C1 segment of cervical spinal cord (tissue), 14 donors: ENCODE results near the gene CHCHD1.
A peak's percentile ranks its signal among the peaks of the same experiment; 100 is the strongest.
"Not testable (repeated sequence)": the region's sequence is repeated elsewhere in the genome, so short reads cannot be mapped to it uniquely, and the experiment has no call there.

Experiments used
- DNase-seq, 14 donors: peaks; one replicate each; lab custom pipeline; 2025; lab: John Stamatoyannopoulos, UW

The CHCHD1 gene

GRCh38 chr10:73810735-73811465 is 29.1 kb downstream of the CHCHD1 start:
- DNase-seq, result peak in 2 of 14 donors; percentile 53 to 65

GRCh38 chr10:73812657-73813056 is 30.8 kb downstream of the CHCHD1 start:
- peak in 1 of 14 donors; percentile 18 for DNase-seq

- no peak for DNase-seq
These were observed 31.5 kb downstream of the CHCHD1 start for GRCh38 chr10:73813333-73813732.

GRCh38 chr10:73814276-73814895 is 32.5 kb downstream of the CHCHD1 start:
- DNase-seq, result no peak

GRCh38 chr10:73814896-73815718 is 33.3 kb downstream of the CHCHD1 start:
- no peak for DNase-seq

- DNase-seq, result no peak
These were observed 33.8 kb downstream of the CHCHD1 start for GRCh38 chr10:73815719-73816030.

- DNase-seq, result no peak
These were observed 35.3 kb downstream of the CHCHD1 start for GRCh38 chr10:73816917-73817729.

- DNase-seq, result no peak
These were observed 36.0 kb downstream of the CHCHD1 start for GRCh38 chr10:73817826-73818225.

- no peak for DNase-seq
These were observed 36.6 kb downstream of the CHCHD1 start for GRCh38 chr10:73818402-73818801.

- DNase-seq, result no peak
These were observed 37.2 kb downstream of the CHCHD1 start for GRCh38 chr10:73819081-73819480.

- DNase-seq, result no peak
These were observed 37.8 kb downstream of the CHCHD1 start for GRCh38 chr10:73819513-73820093.

- no peak for DNase-seq
These were observed 41.5 kb downstream of the CHCHD1 start for GRCh38 chr10:73823391-73823790.

GRCh38 chr10:73824146-73824725 is 42.4 kb downstream of the CHCHD1 start:
- DNase-seq, result no peak

GRCh38 chr10:73827346-73828089 is 45.7 kb downstream of the CHCHD1 start:
- DNase-seq, result no peak

GRCh38 chr10:73828161-73828560 is 46.3 kb downstream of the CHCHD1 start:
- no peak for DNase-seq

- DNase-seq, result not testable (repeated sequence)
These were observed 47.2 kb downstream of the CHCHD1 start for GRCh38 chr10:73829090-73829489.
